WTC11 (cell line): Measurements from ENCODE around the gene CYB561A3. TPM values are rescaled to one million over a fixed set of nuclear protein-coding genes. Genes with fewer than 3 reads are reported as not detected.

ENCODE experiments used
- ATAC-seq: fragments of 200-7000 bp; cut with Tn5 transposase; 2 replicates; pipeline ENCODE4 v1.10.0; 2021; ENCODE audit warnings: mild to moderate bottlenecking, moderate library complexity
- CTCF ChIA-PET: fragments of 300-600 bp; sonication (Branson Sonifier 250); formaldehyde crosslinking; loops from one replicate; lab custom pipeline; 2021; ENCODE audit warnings: antibody characterized with exemption; lab: Charles Lee
- POLR2A ChIA-PET: fragments of 350-600 bp; sonication (Branson Sonifier 250); formaldehyde crosslinking; loops from one replicate; lab custom pipeline; 2021; ENCODE audit warnings: antibody characterized with exemption; lab: Charles Lee
- DNase-seq: peaks from one replicate; pipeline ENCODE4 v3.0.0; 2021; ENCODE audit warnings: low spot score
- H3K27ac Mint-ChIP-seq: 2 replicates; pipeline ENCODE4 v1.8.0; 2021; ENCODE audit warnings: mixed read lengths
- H3K27me3 Mint-ChIP-seq: 2 replicates; pipeline ENCODE4 v1.8.0; 2021; ENCODE audit warnings: low read depth, mild to moderate bottlenecking, moderate library complexity, mixed read lengths
- H3K36me3 Mint-ChIP-seq: 2 replicates; pipeline ENCODE4 v1.8.0; 2021; ENCODE audit warnings: mixed read lengths
- H3K4me1 Mint-ChIP-seq: 2 replicates; pipeline ENCODE4 v1.8.0; 2022; ENCODE audit warnings: mixed read lengths
- H3K4me3 Mint-ChIP-seq: 2 replicates; pipeline ENCODE4 v1.8.0; 2021; ENCODE audit warnings: mild to moderate bottlenecking, moderate library complexity, mixed read lengths
- H3K9me3 Mint-ChIP-seq: 2 replicates; pipeline ENCODE4 v1.8.0; 2021; ENCODE audit warnings: mixed read lengths
- AR ChIP-seq: fragments of 250-450 bp; sonication (Bioruptor Pico); IDR thresholded peaks from 2 replicates; pipeline ENCODE4 v1.9.0; 2021; ENCODE audit warnings: mild to moderate bottlenecking
- CBFB ChIP-seq: sonication (generic); formaldehyde crosslinking; IDR thresholded peaks from 2 replicates; pipeline ENCODE4 v1.8.1; 2022; ENCODE audit warnings: mild to moderate bottlenecking, low read depth, missing genetic modification reagents
- E2F1 ChIP-seq: sonication (generic); formaldehyde crosslinking; IDR thresholded peaks from 2 replicates; pipeline ENCODE4 v1.8.0; 2022; ENCODE audit warnings: mild to moderate bottlenecking, missing genetic modification reagents
- ERG ChIP-seq: fragments of 250-450 bp; sonication (Bioruptor Pico); IDR thresholded peaks from 2 replicates; pipeline ENCODE4 v1.8.0; 2021; ENCODE audit warnings: mild to moderate bottlenecking
- FOXJ3 ChIP-seq: sonication (generic); formaldehyde crosslinking; IDR thresholded peaks from 2 replicates; pipeline ENCODE4 v1.9.0; 2021; ENCODE audit warnings: missing genetic modification reagents, mild to moderate bottlenecking, borderline replicate concordance
- GABPB1 ChIP-seq: sonication (generic); formaldehyde crosslinking; IDR thresholded peaks from 2 replicates; pipeline ENCODE4 v1.8.1; 2023; ENCODE audit warnings: mild to moderate bottlenecking, missing genetic modification reagents
- HMGA2 ChIP-seq: fragments of 250-450 bp; sonication (Bioruptor Pico); IDR thresholded peaks from 2 replicates; pipeline ENCODE4 v1.4.0; 2021; ENCODE audit warnings: mild to moderate bottlenecking, moderate library complexity
- IRF1 ChIP-seq: sonication (generic); formaldehyde crosslinking; IDR thresholded peaks from 2 replicates; pipeline ENCODE4 v1.8.0; 2023; ENCODE audit warnings: missing genetic modification reagents
- JUN ChIP-seq: sonication (generic); formaldehyde crosslinking; IDR thresholded peaks from 2 replicates; pipeline ENCODE4 v1.8.0; 2023; ENCODE audit warnings: mild to moderate bottlenecking, missing genetic modification reagents
- NFATC4 ChIP-seq: fragments of 250-450 bp; sonication (Bioruptor Pico); IDR thresholded peaks from 2 replicates; pipeline ENCODE4 v1.9.0; 2021; ENCODE audit warnings: mild to moderate bottlenecking
- NR2C2 ChIP-seq: sonication (generic); formaldehyde crosslinking; IDR thresholded peaks from 2 replicates; pipeline ENCODE4 v1.8.0; 2022; ENCODE audit warnings: mild to moderate bottlenecking, missing genetic modification reagents
- NR3C1 ChIP-seq: sonication (generic); formaldehyde crosslinking; conservative IDR thresholded peaks from 2 replicates; pipeline ENCODE4 v1.8.1; 2023; ENCODE audit warnings: low read depth, mild to moderate bottlenecking, missing genetic modification reagents
- PREB ChIP-seq: sonication (generic); formaldehyde crosslinking; IDR thresholded peaks from 2 replicates; pipeline ENCODE4 v1.8.1; 2022; ENCODE audit warnings: mild to moderate bottlenecking, missing genetic modification reagents, moderate library complexity, borderline replicate concordance
- RORB ChIP-seq: fragments of 250-450 bp; sonication (Bioruptor Pico); IDR thresholded peaks from 2 replicates; pipeline ENCODE4 v1.9.0; 2021; ENCODE audit warnings: mild to moderate bottlenecking
- SMAD3 ChIP-seq: sonication (generic); formaldehyde crosslinking; IDR thresholded peaks from 2 replicates; pipeline ENCODE4 v1.8.0; 2022; ENCODE audit warnings: missing genetic modification reagents, mild to moderate bottlenecking, borderline replicate concordance
- SMAD4 ChIP-seq: sonication (generic); formaldehyde crosslinking; IDR thresholded peaks from 2 replicates; pipeline ENCODE4 v1.8.0; 2022; ENCODE audit warnings: mild to moderate bottlenecking, missing genetic modification reagents
- TEAD1 ChIP-seq: sonication (generic); formaldehyde crosslinking; IDR thresholded peaks from 2 replicates; pipeline ENCODE4 v1.8.0; 2022; ENCODE audit warnings: mild to moderate bottlenecking, missing genetic modification reagents
- ZBTB21 ChIP-seq: sonication (generic); formaldehyde crosslinking; IDR thresholded peaks from 2 replicates; pipeline ENCODE4 v1.8.1; 2023; ENCODE audit warnings: mild to moderate bottlenecking, missing genetic modification reagents, borderline replicate concordance
- ZNF416 ChIP-seq: fragments of 250-450 bp; sonication (Bioruptor Pico); IDR thresholded peaks from 2 replicates; pipeline ENCODE4 v1.9.0; 2021; ENCODE audit warnings: mild to moderate bottlenecking, inconsistent platforms
- ZSCAN18 ChIP-seq: fragments of 250-450 bp; sonication (Bioruptor Pico); IDR thresholded peaks from 2 replicates; pipeline ENCODE4 v2.1.2; 2022; ENCODE audit warnings: mild to moderate bottlenecking, moderate library complexity
- total RNA-seq: library from RNA; stranded (reverse); gene quantifications from 3 replicates; pipeline ENCODE4 v1.2.3, GENCODE V29; 2021

CYB561A3 gene
- total RNA-seq, 1 experiment from 2014 or later = 38.8 TPM

- TF ChIP-seq ZSCAN18 (CRISPR knock-in tag) = no peak
These were observed 15.9 kb upstream of the CYB561A3 start (continued) for GRCh38 chr11:61377461-61378160.

- H3K4me3 Mint-ChIP-seq = no peak overlapping the region
- H3K4me1 Mint-ChIP-seq = 0 out of 2 replicates have a peak, but pooled peaks cover 3% of the 10 kb centered on the region
- H3K27ac Mint-ChIP-seq = no peak overlapping the region
- H3K36me3 Mint-ChIP-seq = peaks cover 55% of the 10 kb centered on the region
- ATAC-seq (no peak), DNase-seq (no peak)
- H3K9me3 Mint-ChIP-seq = peaks cover 27% of the 10 kb centered on the region
- CTCF ChIA-PET = no interaction called here
- TF ChIP-seq ZNF416 (no peak), GABPB1 (CRISPR knock-in tag) (no peak)
- POLR2A ChIA-PET = no interaction called here
- H3K27me3 Mint-ChIP-seq = no peaks in the 10 kb centered on the region
These were observed 14.1 kb upstream of the CYB561A3 start for GRCh38 chr11:61375761-61376108.

- TF ChIP-seq JUN (no peak), TEAD1 (CRISPR knock-in tag) (no peak), NFATC4 (CRISPR knock-in tag) (no peak), CBFB (CRISPR knock-in tag) (no peak), SMAD3 (CRISPR knock-in tag) (no peak), PREB (CRISPR knock-in tag) (no peak), ERG (CRISPR knock-in tag) (no peak), FOXJ3 (CRISPR knock-in tag) (no peak), E2F1 (CRISPR knock-in tag) (no peak), NR3C1 (CRISPR knock-in tag) (no peak), IRF1 (no peak), NR2C2 (CRISPR knock-in tag) (no peak), ZBTB21 (no peak), SMAD4 (no peak), AR (CRISPR knock-in tag) (no peak), RORB (CRISPR knock-in tag) (no peak), HMGA2 (CRISPR knock-in tag) (no peak)
- ATAC-seq (no peak), DNase-seq (no peak)
- H3K27me3 Mint-ChIP-seq = no peaks in the 10 kb centered on the region
- POLR2A ChIA-PET = interaction anchor here (0.6 to 0.7 kb wide), 2 partner anchors 12 to 57 kb away, joined by 3 to 4 read pairs; partner anchors contain the start of gene SDHAF2
- CTCF ChIA-PET = interaction anchor here (0.6 kb wide), 1 partner anchor 36 kb away, joined by 3 read pairs; no protein-coding TSS in a partner anchor
- H3K4me3 Mint-ChIP-seq = no peak overlapping the region
- H3K9me3 Mint-ChIP-seq = peaks cover 27% of the 10 kb centered on the region
- H3K27ac Mint-ChIP-seq = no peak overlapping the region
- H3K4me1 Mint-ChIP-seq = 0 out of 2 replicates have a peak, but pooled peaks cover 3% of the 10 kb centered on the region
- peaks cover 81% of the 10 kb centered on the region for H3K36me3 Mint-ChIP-seq
These were observed 11.2 kb upstream of the CYB561A3 start for GRCh38 chr11:61372659-61373420.
